HTERT RPE-1 (cell line): ENCODE measurements around the gene BMP6.
"Not testable (repeated sequence)": the region's sequence is repeated elsewhere in the genome, so short reads cannot be mapped to it uniquely, and the experiment has no call there.

Experiments
- in situ Hi-C: fragments of 300-500 bp; cut with MboI; formaldehyde crosslinking; loops from 4 replicates; pipeline ENCODE4 v1.14.3; 2020; ENCODE audit warnings: low sequenced_read_pairs

The BMP6 gene

GRCh38 chr6:7786214-7786661, 60.3 kb downstream of the BMP6 start:
- in situ Hi-C loops, result no loop called here

GRCh38 chr6:7787137-7787608, 61.3 kb downstream of the BMP6 start:
- in situ Hi-C loops, result no loop called here

GRCh38 chr6:7787731-7788130, 61.8 kb downstream of the BMP6 start:
- in situ Hi-C loops, result no loop called here

GRCh38 chr6:7794509-7794908, 68.6 kb downstream of the BMP6 start:
- in situ Hi-C loops, result no loop called here

- in situ Hi-C loops, result no loop called here
These were observed 71.5 kb downstream of the BMP6 start for GRCh38 chr6:7797386-7797785.

GRCh38 chr6:7798751-7799150, 72.9 kb downstream of the BMP6 start:
- in situ Hi-C loops, result no loop called here

DNA sequence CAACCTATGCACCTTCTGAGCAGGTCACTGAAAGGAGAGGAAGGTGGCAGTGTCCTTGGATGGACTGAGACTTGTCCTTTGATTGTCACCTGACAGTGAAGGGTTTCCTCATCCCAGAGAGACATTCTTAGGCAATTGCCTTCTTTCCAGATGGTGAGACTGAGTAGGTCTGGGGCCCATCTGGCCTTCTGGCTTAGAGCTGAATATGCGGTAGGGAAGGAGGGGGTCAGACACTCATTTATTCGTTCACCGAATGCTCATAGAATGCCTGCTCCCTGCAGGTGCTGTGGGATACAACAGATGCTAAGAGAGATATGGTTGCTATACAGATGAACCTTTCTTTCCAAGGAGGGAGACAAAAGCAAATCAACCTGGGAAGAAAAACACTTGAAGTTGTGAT, 76.8 kb downstream of the BMP6 start:
- in situ Hi-C loops, result no loop called here

- in situ Hi-C loops, result no loop called here
These were observed 77.3 kb downstream of the BMP6 start for GRCh38 chr6:7803214-7803613.

GRCh38 chr6:7805078-7805849, 79.4 kb downstream of the BMP6 start:
- in situ Hi-C loops, result no loop called here

DNA sequence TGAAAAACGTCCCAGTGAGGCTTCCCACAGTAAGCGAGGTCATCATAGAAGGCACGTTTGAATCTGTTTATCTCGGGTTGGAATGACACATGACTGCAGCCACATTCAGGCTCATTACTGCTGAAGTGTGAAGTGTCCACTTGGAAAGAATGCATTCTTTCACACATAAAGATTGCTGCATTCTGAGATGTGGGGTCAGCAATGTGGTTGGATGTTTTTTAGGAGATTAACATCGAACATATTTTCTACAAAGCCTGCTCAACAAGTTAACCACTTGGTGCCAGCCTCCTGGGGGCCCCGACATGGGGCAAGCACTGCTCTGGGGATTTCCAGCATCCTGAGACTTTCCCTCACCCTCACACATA, 79.9 kb downstream of the BMP6 start:
- in situ Hi-C loops, result no loop called here

GRCh38 chr6:7806711-7807110, 80.8 kb downstream of the BMP6 start:
- in situ Hi-C loops, result no loop called here

DNA sequence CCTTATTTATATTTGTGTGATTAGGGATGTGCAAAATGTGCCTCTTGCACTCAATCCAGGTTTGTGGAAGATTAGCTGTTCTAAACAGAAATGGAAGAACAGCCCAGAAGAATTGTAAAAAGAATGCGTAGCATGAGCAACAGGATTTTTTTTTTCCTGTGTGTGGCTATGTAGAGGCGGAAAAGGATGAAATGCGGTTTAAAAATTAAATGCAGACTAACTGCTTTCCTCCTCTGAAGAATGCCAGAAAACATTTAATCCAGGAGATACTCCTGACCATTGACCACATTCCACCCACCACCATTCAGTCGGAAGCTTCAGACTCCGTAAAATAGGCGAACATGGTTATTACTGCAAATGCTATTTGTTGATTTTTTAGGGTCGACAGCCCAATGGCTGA, 83.4 kb downstream of the BMP6 start:
- in situ Hi-C loops, result no loop called here

- in situ Hi-C loops, result no loop called here
These were observed 85.5 kb downstream of the BMP6 start for GRCh38 chr6:7811441-7811840.

DNA sequence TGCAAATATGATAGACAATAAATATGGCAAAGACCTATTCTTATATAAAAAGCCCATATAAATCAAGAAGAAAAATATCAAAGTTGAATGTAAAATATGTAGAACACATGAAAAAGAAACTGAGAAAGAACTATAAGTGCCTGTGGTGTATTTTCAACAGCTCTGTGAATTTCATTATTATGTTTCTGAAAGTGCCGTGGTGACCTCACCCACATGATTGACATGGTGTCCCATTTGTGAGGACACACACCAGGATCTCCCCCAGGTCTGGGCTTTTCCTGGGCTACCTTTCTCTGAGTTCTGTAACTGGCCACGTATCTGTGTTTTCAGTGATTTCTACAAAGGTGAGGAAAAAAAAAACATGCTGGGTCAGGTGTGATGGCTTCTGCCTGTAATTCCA, 86.7 kb downstream of the BMP6 start:
- in situ Hi-C loops, result no loop called here

DNA sequence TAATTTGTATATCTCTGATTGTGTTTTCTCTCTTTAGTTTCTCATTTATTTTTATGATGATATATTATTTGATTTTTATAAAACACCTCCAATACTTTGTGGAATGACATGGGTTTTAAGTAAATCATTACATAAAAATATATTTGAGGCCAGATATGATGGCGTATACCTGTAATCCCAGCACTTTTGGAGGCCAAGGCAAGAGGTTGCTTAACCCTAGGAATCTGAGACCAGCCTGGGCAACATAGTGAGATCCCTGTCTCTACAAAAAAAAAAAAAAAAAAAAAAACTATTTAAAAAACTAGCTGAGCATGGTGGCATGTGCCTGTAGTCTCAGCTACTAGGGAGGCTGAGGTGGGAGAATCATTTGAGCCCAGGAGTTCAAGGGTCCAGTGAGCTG, 87.3 kb downstream of the BMP6 start:
- in situ Hi-C loops, result no loop called here

GRCh38 chr6:7813704-7814103, 87.8 kb downstream of the BMP6 start:
- in situ Hi-C loops, result no loop called here

GRCh38 chr6:7815716-7816115, 89.8 kb downstream of the BMP6 start:
- in situ Hi-C loops, result no loop called here

GRCh38 chr6:7817184-7817583, 91.3 kb downstream of the BMP6 start:
- in situ Hi-C loops, result not testable (repeated sequence)

GRCh38 chr6:7818257-7819214, 92.6 kb downstream of the BMP6 start:
- in situ Hi-C loops, result no loop called here

- in situ Hi-C loops, result no loop called here
These were observed 93.6 kb downstream of the BMP6 start for GRCh38 chr6:7819431-7820015.

- in situ Hi-C loops, result no loop called here
These were observed 94.5 kb downstream of the BMP6 start for GRCh38 chr6:7820288-7820835.
